ENCODE results near the gene NFAM1.

GRCh38 chr22:42425337-42425988 is 6.7 kb downstream of the NFAM1 start:
- TF ChIP-seq CTCF (IDR thresholded peaks at IDR 0.05) (no peak), POLR2A (IDR thresholded peaks at IDR 0.05) (no peak)
